Thyroid gland (tissue), 4 donors: Measurements from ENCODE around the gene WWC2.

Experiments
- CTCF ChIP-seq, 6 experiments: fragments of 200-600 bp in 3 of 6; fragments of 450-650 bp in 3 of 6; sonication (generic) in 3 of 6; IDR thresholded peaks; one replicate each; pipeline ENCODE4 v1.5.1; 2016 to 2019; ENCODE audit warnings: antibody characterized with exemption in 6 of 6, mild to moderate bottlenecking in 2 of 6, inconsistent platforms in 1 of 6, moderate library complexity in 1 of 6
- POLR2A ChIP-seq, 2 donors: fragments of 450-650 bp; IDR thresholded peaks; one replicate each; pipeline ENCODE4 v1.6.1; 2017; ENCODE audit warnings: antibody characterized with exemption in 2 of 2, mild to moderate bottlenecking in 2 of 2, moderate library complexity in 1 of 2

- no peak for TF ChIP-seq CTCF (IDR thresholded peaks at IDR 0.05)
- no peak for TF ChIP-seq POLR2A (IDR thresholded peaks at IDR 0.05)
Measured at GRCh38 chr4:183356931-183357675, 258.0 kb downstream of the WWC2 start.
